Measurements from ENCODE around the gene TRAPPC11. TPM values are rescaled to one million over a fixed set of nuclear protein-coding genes. Genes with fewer than 3 reads are reported as not detected.
A peak's percentile ranks its signal among the peaks of the same experiment; 100 is the strongest.
"Not testable (repeated sequence)": the region's sequence is repeated elsewhere in the genome, so short reads cannot be mapped to it uniquely, and the experiment has no call there.

The TRAPPC11 gene
- polyA plus RNA-seq (ENCODE audit: insufficient read length in 3 of 3), result 10 to 100 TPM; 32.3 to 49.8 (median 44.3) TPM
- long read RNA-seq, donor 1, full-length matches to known transcripts, result 5 of 5 reads
- long read RNA-seq, donor 1, partial matches to known transcripts, result 0 of 5 reads
- long read RNA-seq, donor 1, other reads (novel, unspliced or antisense), result 0 of 5 reads
- long read RNA-seq, donor 2, full-length matches to known transcripts, result 2 of 13 reads
- long read RNA-seq, donor 2, partial matches to known transcripts, result 11 of 13 reads
- long read RNA-seq, donor 2, other reads (novel, unspliced or antisense), result 0 of 13 reads
- long read RNA-seq, donor 3, result 0 reads
- long read RNA-seq, donor 4, full-length matches to known transcripts, result 2 of 11 reads
- long read RNA-seq, donor 4, partial matches to known transcripts, result 9 of 11 reads
- long read RNA-seq, donor 4, other reads (novel, unspliced or antisense), result 0 of 11 reads
- long read RNA-seq, donor 5, full-length matches to known transcripts, result 5 of 15 reads
- long read RNA-seq, donor 5, partial matches to known transcripts, result 10 of 15 reads
- long read RNA-seq, donor 5, other reads (novel, unspliced or antisense), result 0 of 15 reads
- long read RNA-seq, donor 6, full-length matches to known transcripts, result 2 of 7 reads
- long read RNA-seq, donor 6, partial matches to known transcripts, result 5 of 7 reads
- long read RNA-seq, donor 6, other reads (novel, unspliced or antisense), result 0 of 7 reads
- long read RNA-seq, donor 7, full-length matches to known transcripts, result 3 of 11 reads
- long read RNA-seq, donor 7, partial matches to known transcripts, result 8 of 11 reads
- long read RNA-seq, donor 7, other reads (novel, unspliced or antisense), result 0 of 11 reads
- long read RNA-seq, donor 8, full-length matches to known transcripts, result 2 of 2 reads
- long read RNA-seq, donor 8, partial matches to known transcripts, result 0 of 2 reads
- long read RNA-seq, donor 8, other reads (novel, unspliced or antisense), result 0 of 2 reads
- long read RNA-seq, donor 9, partial matches to known transcripts, result 10 of 10 reads
- long read RNA-seq, donor 9, other reads (novel, unspliced or antisense), result 0 of 10 reads
- long read RNA-seq, donor 10, full-length matches to known transcripts, result 1 of 9 reads
- long read RNA-seq, donor 10, partial matches to known transcripts, result 8 of 9 reads
- long read RNA-seq, donor 10, other reads (novel, unspliced or antisense), result 0 of 9 reads
- long read RNA-seq, donor 11, full-length matches to known transcripts, result 2 of 2 reads
- long read RNA-seq, donor 11, partial matches to known transcripts, result 0 of 2 reads
- long read RNA-seq, donor 11, other reads (novel, unspliced or antisense), result 0 of 2 reads
- long read RNA-seq, donor 12, full-length matches to known transcripts, result 7 of 7 reads
- long read RNA-seq, donor 12, partial matches to known transcripts, result 0 of 7 reads
- long read RNA-seq, donor 12, other reads (novel, unspliced or antisense), result 0 of 7 reads
- long read RNA-seq, donor 13, full-length matches to known transcripts, result 2 of 2 reads
- long read RNA-seq, donor 13, partial matches to known transcripts, result 0 of 2 reads
- long read RNA-seq, donor 13, other reads (novel, unspliced or antisense), result 0 of 2 reads
- long read RNA-seq, donor 14, full-length matches to known transcripts, result 4 of 4 reads
- long read RNA-seq, donor 14, partial matches to known transcripts, result 0 of 4 reads
- long read RNA-seq, donor 14, other reads (novel, unspliced or antisense), result 0 of 4 reads
- long read RNA-seq, donor 15, full-length matches to known transcripts, result 3 of 3 reads
- long read RNA-seq, donor 15, partial matches to known transcripts, result 0 of 3 reads
- long read RNA-seq, donor 15, other reads (novel, unspliced or antisense), result 0 of 3 reads
- long read RNA-seq, donor 16, full-length matches to known transcripts, result 5 of 5 reads
- long read RNA-seq, donor 16, partial matches to known transcripts, result 0 of 5 reads
- long read RNA-seq, donor 16, other reads (novel, unspliced or antisense), result 0 of 5 reads

- peak; percentile 99 for DNase-seq
Observed at GRCh38 chr4:183659029-183659871, at the start of gene TRAPPC11, which contains the start of gene RWDD4. Gene TRAPPC11 (plus strand): TSS chr4:183659293. CDS start chr4:183663868, 4,575 bp downstream. Gene RWDD4 (minus strand): TSS chr4:183659185. CDS start chr4:183658952, 233 bp downstream.

GRCh38 chr4:183610033-183610432, 49.1 kb upstream of the TRAPPC11 start:
- no peak for DNase-seq

GRCh38 chr4:183610613-183611012, 48.5 kb upstream of the TRAPPC11 start:
- DNase-seq, result no peak

GRCh38 chr4:183611210-183611830, 47.8 kb upstream of the TRAPPC11 start:
- no peak for DNase-seq

GRCh38 chr4:183612329-183613250, 46.5 kb upstream of the TRAPPC11 start:
- DNase-seq, result no peak

- DNase-seq, result no peak
Observed at GRCh38 chr4:183617075-183617474, 42.0 kb upstream of the TRAPPC11 start.

GRCh38 chr4:183618681-183619080, 40.4 kb upstream of the TRAPPC11 start:
- no peak for DNase-seq

- DNase-seq, result no peak
Observed at GRCh38 chr4:183620421-183620820, 38.7 kb upstream of the TRAPPC11 start.

GRCh38 chr4:183621875-183622274, 37.2 kb upstream of the TRAPPC11 start:
- DNase-seq, result no peak

GRCh38 chr4:183624548-183624947, 34.5 kb upstream of the TRAPPC11 start:
- no peak for DNase-seq

- DNase-seq, result no peak
Observed at GRCh38 chr4:183626168-183626567, 32.9 kb upstream of the TRAPPC11 start.

- DNase-seq, result not testable (repeated sequence)
Observed at GRCh38 chr4:183627286-183627685, 31.8 kb upstream of the TRAPPC11 start.

GRCh38 chr4:183627979-183628588, 31.0 kb upstream of the TRAPPC11 start:
- DNase-seq, result no peak

- no peak for DNase-seq
Observed at GRCh38 chr4:183631577-183632198, 27.4 kb upstream of the TRAPPC11 start.

GRCh38 chr4:183632689-183633088, 26.4 kb upstream of the TRAPPC11 start:
- no peak for DNase-seq
